GM10266 (cell line): Measurements from ENCODE around the gene CRYBA1.

Experiments used
- DNase-seq: peaks from one replicate; pipeline ENCODE4 v3.0.0; 2012; ENCODE audit errors: extremely low spot score
- CTCF ChIP-seq: IDR thresholded peaks from 2 replicates; pipeline ENCODE4 v1.5.1; 2012; ENCODE audit warnings: mild to moderate bottlenecking, low read depth; ENCODE audit not compliant: control insufficient read depth, insufficient read depth; ENCODE audit errors: missing control alignments

Gene CRYBA1

GRCh38 chr17:29212094-29212631 is 34.5 kb upstream of the CRYBA1 start:
- no peak for DNase-seq
- no peak for TF ChIP-seq CTCF

GRCh38 chr17:29212681-29213121 is 34.0 kb upstream of the CRYBA1 start:
- DNase-seq, result no peak
- no peak for TF ChIP-seq CTCF

- no peak for TF ChIP-seq CTCF
- no peak for DNase-seq
Measured at GRCh38 chr17:29214215-29215146, 32.2 kb upstream of the CRYBA1 start.

- DNase-seq, result no peak
- no peak for TF ChIP-seq CTCF
Measured at GRCh38 chr17:29215174-29215573, 31.5 kb upstream of the CRYBA1 start.

- no peak for DNase-seq
- no peak for TF ChIP-seq CTCF
Measured at GRCh38 chr17:29215717-29216116, 30.9 kb upstream of the CRYBA1 start.

GRCh38 chr17:29216181-29216580 is 30.5 kb upstream of the CRYBA1 start:
- DNase-seq, result no peak
- TF ChIP-seq CTCF, result no peak

GRCh38 chr17:29216856-29217255 is 29.8 kb upstream of the CRYBA1 start:
- TF ChIP-seq CTCF, result no peak
- DNase-seq, result no peak
